ENCODE results near the gene FBH1. TPM values are rescaled to one million over a fixed set of nuclear protein-coding genes. Genes with fewer than 3 reads are reported as not detected.

Gene FBH1
- total RNA-seq, 1 donor from 2014 or later, result 69.4 TPM

DNA sequence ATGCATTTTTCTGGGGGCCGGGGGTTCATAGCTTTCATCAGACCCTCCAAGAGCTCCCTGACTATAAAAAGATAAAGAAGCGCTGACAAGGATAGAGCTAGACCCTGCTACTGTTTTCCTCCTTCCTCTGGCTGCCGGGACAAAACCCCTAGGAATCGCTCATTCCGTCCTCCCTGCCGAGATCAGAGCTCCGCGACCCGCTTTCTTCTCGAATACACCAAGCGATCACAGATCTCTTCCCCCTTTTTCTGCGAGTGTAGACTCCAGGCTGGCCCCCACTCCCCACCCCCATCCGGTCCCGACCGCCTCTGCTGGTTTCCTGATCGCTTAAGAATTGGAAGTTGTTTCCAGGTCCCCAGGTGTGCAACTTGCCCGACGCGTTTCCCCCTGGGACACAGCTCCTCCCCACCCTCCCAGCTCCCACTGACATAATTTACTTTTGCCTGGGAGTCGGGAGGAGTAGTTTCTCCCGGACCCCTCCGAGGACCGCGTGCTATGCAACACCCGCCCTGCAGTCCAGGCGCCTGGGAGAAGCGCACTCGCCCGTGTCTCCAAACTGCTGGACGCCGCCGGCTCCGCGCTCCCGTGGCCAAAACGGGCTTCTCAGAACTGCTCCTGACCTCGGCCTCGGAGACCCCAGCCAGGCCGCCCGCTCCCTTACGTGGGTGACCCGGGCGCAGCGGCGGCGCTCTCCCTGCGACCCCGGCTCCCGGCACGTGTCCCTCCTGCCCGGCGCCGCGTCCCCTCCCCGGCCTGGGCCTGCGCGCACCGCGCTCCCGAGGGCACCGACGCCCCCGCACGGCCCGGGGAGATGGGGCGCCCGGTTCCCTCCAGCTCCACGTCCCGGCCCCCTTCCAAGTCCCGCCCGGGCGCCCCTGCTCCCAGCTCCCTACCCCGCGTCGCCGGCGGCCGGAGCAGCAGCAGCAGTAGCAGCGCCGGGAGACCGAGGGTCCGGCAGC is 86.7 kb downstream of the FBH1 start:
- intact Hi-C loops (cut with micrococcal nuclease), result loop anchor here (1.0 to 5.0 kb wide), 10 partner anchors 24 to 529 kb away; partner anchors contain the start of genes FBH1, GDI2 and TASOR2

DNA sequence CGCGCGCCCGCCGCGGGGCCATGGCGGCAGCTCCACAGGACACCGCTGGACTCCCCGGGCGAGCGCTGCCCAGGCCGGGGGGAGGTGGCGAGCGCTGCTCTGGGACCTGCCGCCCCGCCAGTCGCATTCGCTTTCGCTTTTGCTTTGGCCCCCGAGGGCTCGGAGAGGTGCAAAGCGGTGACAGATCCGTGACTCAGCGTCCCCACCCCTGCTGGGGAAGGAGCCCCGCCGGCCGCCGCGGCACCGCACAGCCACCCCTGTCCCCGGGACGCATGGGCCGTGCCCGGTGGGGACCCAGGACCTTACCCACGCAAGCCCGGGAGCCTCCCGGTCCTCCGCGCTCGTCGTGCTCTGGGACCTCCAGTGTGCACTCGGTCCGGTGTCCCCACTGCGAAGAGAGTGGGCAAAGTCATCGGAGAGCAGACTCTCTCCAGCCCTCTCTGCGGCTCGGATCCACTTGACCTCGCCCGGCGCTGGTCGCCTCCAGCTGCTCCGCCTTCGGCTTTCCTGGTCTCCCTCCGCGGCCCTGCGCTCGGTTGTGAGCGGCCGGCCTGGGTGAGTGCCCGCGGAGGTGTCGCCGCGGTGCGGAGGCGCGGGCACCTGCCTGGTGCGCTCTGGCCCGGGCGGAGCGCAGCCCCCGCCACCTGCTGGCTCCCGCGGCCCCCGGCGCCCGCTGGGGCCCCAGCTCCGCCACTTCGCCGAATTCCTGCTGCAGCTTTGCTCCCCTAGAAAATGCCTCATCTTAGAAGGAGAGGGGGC is 87.6 kb downstream of the FBH1 start, which contains the start of gene IL15RA:
IL15RA (minus strand) TSS at position 73 of the 759 bp plus-strand sequence; CDS start at position 22, 51 bp downstream.
- intact Hi-C loops (cut with micrococcal nuclease), result loop anchor here (2.0 to 5.0 kb wide), 8 partner anchors 23 to 530 kb away; partner anchors contain the start of genes GDI2 and TASOR2

DNA sequence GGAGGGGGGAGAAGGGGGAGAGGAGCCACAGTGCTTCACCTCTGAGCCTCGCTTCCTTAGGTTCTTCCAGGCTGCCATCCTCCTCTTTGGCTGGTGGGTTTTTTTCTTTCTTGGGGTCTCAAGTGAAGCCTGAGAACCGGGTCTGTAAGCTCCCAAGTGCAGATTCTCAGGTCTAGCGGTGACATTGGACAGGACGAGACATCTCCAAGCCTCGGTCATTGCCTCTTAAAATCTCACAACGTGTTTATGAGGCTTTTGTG is 88.1 kb downstream of the FBH1 start:
- intact Hi-C loops (cut with micrococcal nuclease), result loop anchor here (5.0 kb wide), 2 partner anchors 34 to 531 kb away; no protein-coding TSS in a partner anchor

DNA sequence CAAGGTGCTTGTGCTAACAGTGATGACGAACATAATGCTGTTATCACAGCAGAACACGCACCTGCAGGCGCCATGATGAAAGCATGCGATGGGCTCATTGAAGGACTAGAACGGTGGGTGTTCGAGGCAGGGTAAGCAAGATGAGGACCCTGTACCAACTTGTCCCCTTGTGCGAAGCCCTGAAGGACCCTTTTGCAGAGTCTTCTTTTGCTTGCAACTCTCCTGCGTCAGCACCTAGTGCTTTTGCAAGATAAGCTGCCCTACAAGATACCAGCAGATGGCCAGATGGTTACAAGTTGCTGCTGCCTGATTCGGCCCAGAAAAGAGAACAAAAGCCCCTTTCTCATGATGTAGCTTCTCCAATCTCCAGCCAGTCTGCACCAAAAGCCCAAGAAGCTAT is 91.5 kb downstream of the FBH1 start:
- intact Hi-C loops (cut with micrococcal nuclease), result no loop called here

DNA sequence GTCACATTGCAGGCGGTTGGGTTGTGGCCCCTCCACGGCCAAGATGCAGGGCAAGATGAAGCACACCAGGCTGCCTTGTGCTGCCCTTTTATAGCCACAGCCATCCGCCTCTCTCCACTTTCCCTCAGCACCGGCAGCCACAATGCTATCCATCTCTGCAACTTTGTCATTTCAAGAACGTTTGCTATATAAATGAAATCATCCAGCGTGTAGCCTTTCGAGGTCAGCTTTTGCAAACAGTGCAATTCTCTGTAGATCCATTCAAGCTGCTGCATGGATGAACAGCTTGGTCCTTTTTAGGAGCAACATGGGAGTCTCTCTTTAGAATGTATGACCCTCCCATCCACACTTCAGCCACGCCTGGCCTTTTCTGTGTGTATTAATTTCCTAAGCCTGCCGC is 93.7 kb downstream of the FBH1 start:
- intact Hi-C loops (cut with micrococcal nuclease), result no loop called here

DNA sequence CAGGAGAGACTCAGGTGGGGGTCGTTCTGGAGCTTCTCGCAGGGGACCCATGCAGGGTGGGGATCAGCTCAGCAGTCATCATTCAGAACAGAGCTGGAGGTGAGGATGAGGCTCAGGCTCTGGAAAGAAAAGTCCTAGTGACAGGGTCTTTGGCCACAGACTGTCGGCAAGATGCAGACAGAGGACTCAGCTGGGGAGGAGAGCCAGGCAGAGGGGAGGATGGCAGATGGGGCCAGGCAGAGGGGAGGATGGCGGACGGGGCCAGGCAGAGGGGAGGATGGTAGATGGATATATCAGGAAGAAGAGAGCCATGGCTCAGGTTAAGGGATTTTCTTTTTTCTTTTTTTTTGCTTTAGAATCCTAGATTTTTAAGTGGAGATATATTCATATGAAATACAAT is 95.0 kb downstream of the FBH1 start:
- intact Hi-C loops (cut with micrococcal nuclease), result no loop called here

Other genes with a start within 250 kb of the FBH1 start
- 9.0 and 9.5 TPM in 2 replicates for gene ASB13, start 223.6 kb upstream of the FBH1 start, total RNA-seq
- gene TASOR2, start 205.4 kb upstream of the FBH1 start, total RNA-seq, result 62.4 and 63.0 TPM in 2 replicates
- gene GDI2, start 76.8 kb upstream of the FBH1 start, total RNA-seq, result 259 and 261 TPM in 2 replicates
- 6.2 and 6.6 TPM in 2 replicates for gene ANKRD16, start 350 bp upstream of the FBH1 start, total RNA-seq
- 22.1 and 23.1 TPM in 2 replicates for gene IL15RA, start 87.3 kb downstream of the FBH1 start, total RNA-seq
- 239 and 245 TPM in 2 replicates for gene IL2RA, start 172.1 kb downstream of the FBH1 start, total RNA-seq
- 200 and 209 TPM in 2 replicates for gene RBM17, start 198.8 kb downstream of the FBH1 start, total RNA-seq